ENCODE data around the gene PYGO2. TPM values are rescaled to one million over a fixed set of nuclear protein-coding genes. Genes with fewer than 3 reads are reported as not detected.

PYGO2 gene
- total and polyA plus RNA-seq, 2 donors from 2014 or later, result 26.9 to 32.8 TPM

- Histone ChIP-seq H3K9me3 (ENCODE audit: control insufficient read depth in 2 of 3, insufficient read depth in 1 of 3, low read length in 3 of 3) (no peaks in the 10 kb centered on the region), H3K27me3 (ENCODE audit: control insufficient read depth, insufficient read depth, low read length) (no peaks in the 10 kb centered on the region), H3K4me3 (ENCODE audit: low read length in 3 of 3) (no peak overlapping the region), H3K4me1 (ENCODE audit: control insufficient read depth in 2 of 3, insufficient read depth in 2 of 3, low read depth in 1 of 3, low read length in 3 of 3) (peaks cover 0 to 29% (median 20%) of the 10 kb centered on the region in 3 donors), H3K36me3 (ENCODE audit: control insufficient read depth in 2 of 3, insufficient read depth in 3 of 3, low read length in 3 of 3) (peaks cover 0 to 6% (median 2%) of the 10 kb centered on the region in 3 donors), H3K27ac (ENCODE audit: low read depth in 2 of 2, low read length in 2 of 2) (peak overlapping the region; percentile 63 to 75), H3K9ac (ENCODE audit: low read length in 3 of 3) (peak overlapping the region in 1 of 3 donors; percentile 38)
- FAIRE-seq (no peak), DNase-seq (peak in 4 of 5 donors; percentile 42 to 64 (median 50))
- TF ChIP-seq CTCF (IDR thresholded peaks at IDR 0.05; ENCODE audit: borderline replicate concordance, extremely low read depth, insufficient read depth), result no peak
- intact Hi-C loops (cut with DNase I), result no loop called here
Measured at GRCh38 chr1:154941333-154942013, 20.1 kb downstream of the PYGO2 start.

- no peaks in the 10 kb centered on the region for H3K9me3 ChIP-seq (ENCODE audit: control insufficient read depth in 2 of 3, insufficient read depth in 1 of 3, low read length in 3 of 3)
- H3K27me3 ChIP-seq (ENCODE audit: control insufficient read depth, insufficient read depth, low read length), result no peaks in the 10 kb centered on the region
- H3K4me1 ChIP-seq (ENCODE audit: control insufficient read depth in 2 of 3, insufficient read depth in 2 of 3, low read depth in 1 of 3, low read length in 3 of 3), result peaks cover 0 to 34% (median 20%) of the 10 kb centered on the region in 3 donors
- H3K27ac ChIP-seq (ENCODE audit: low read depth in 2 of 2, low read length in 2 of 2), result no peak overlapping the region
- FAIRE-seq, result no peak
- TF ChIP-seq CTCF (IDR thresholded peaks at IDR 0.05; ENCODE audit: borderline replicate concordance, extremely low read depth, insufficient read depth), result no peak
- H3K9ac ChIP-seq (ENCODE audit: low read length in 3 of 3), result no peak overlapping the region
- no peak overlapping the region for H3K4me3 ChIP-seq (ENCODE audit: low read length in 3 of 3)
- intact Hi-C loops (cut with DNase I), result no loop called here
- DNase-seq, result peak in 1 of 5 donors; percentile 49
- H3K36me3 ChIP-seq (ENCODE audit: control insufficient read depth in 2 of 3, insufficient read depth in 3 of 3, low read length in 3 of 3), result peaks cover 0 to under 1% (median 0%) of the 10 kb centered on the region in 3 donors
Measured at GRCh38 chr1:154940651-154941194, 20.9 kb downstream of the PYGO2 start.

GRCh38 chr1:154940213-154940560, 21.4 kb downstream of the PYGO2 start:
- no peaks in the 10 kb centered on the region for H3K27me3 ChIP-seq (ENCODE audit: control insufficient read depth, insufficient read depth, low read length)
- H3K4me1 ChIP-seq (ENCODE audit: control insufficient read depth in 2 of 3, insufficient read depth in 2 of 3, low read depth in 1 of 3, low read length in 3 of 3), result peaks cover 0 to 36% (median 20%) of the 10 kb centered on the region in 3 donors
- H3K4me3 ChIP-seq (ENCODE audit: low read length in 3 of 3), result no peak overlapping the region
- no peak for TF ChIP-seq CTCF (IDR thresholded peaks at IDR 0.05; ENCODE audit: borderline replicate concordance, extremely low read depth, insufficient read depth)
- no peak overlapping the region for H3K27ac ChIP-seq (ENCODE audit: low read depth in 2 of 2, low read length in 2 of 2)
- FAIRE-seq, result no peak
- H3K9me3 ChIP-seq (ENCODE audit: control insufficient read depth in 2 of 3, insufficient read depth in 1 of 3, low read length in 3 of 3), result no peaks in the 10 kb centered on the region
- intact Hi-C loops (cut with DNase I), result no loop called here
- no peak overlapping the region for H3K9ac ChIP-seq (ENCODE audit: low read length in 3 of 3)
- peak in 1 of 5 donors; percentile 34 for DNase-seq
- no peaks in the 10 kb centered on the region for H3K36me3 ChIP-seq (ENCODE audit: control insufficient read depth in 2 of 3, insufficient read depth in 3 of 3, low read length in 3 of 3)

All from kidney (tissue), 14 donors.